ENCODE data around the gene TLCD5. TPM values are rescaled to one million over a fixed set of nuclear protein-coding genes. Genes with fewer than 3 reads are reported as not detected.

Gene TLCD5
- 1 to 10 TPM in 1 of 2 donors, under 1 TPM in 1; 0.49 to 1.1 TPM for total RNA-seq
- long read RNA-seq, result 0 reads

- intact Hi-C loops (cut with DNase I, micrococcal nuclease), result loop anchor here in 1 of 2 donors (10.0 kb wide), 1 partner anchor 160 kb away; no protein-coding TSS in a partner anchor
- DNase-seq, result peak in 1 of 2 donors; percentile 45
- ATAC-seq, result peak; percentile 64
Measured at GRCh38 chr11:120324932-120325810, at the start of gene TLCD5. Gene TLCD5 (plus strand): TSS chr11:120325299. CDS start chr11:120327442, 2,143 bp downstream.

GRCh38 chr11:120279502-120279901 is 45.6 kb upstream of the TLCD5 start:
- no peak for ATAC-seq
- intact Hi-C loops (cut with DNase I, micrococcal nuclease), result no loop called here
- DNase-seq, result no peak

DNA sequence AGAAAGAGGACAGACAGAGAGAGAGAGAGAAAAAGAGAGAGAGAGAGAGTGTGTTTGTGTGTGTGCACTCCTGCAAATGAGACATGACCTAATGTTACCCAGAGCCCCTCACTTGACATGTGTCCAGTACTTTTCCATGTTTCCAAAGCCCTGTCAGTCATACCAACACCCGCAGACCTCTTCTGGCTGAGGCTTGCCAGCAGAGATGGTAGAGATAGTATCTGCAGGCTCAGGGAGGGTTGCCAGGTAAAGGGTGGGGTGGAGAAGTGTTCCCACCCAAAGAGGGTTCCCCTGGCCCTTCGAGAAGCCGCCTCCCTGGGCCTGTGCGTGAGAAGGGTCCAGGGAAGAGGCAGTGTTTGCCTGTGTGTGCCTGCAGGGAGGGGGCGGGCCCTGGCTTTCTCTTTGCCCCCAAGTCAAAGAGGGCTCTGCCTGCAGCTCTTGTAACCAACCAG is 44.5 kb upstream of the TLCD5 start:
- intact Hi-C loops (cut with DNase I, micrococcal nuclease), result no loop called here
- ATAC-seq, result no peak
- DNase-seq, result no peak

- intact Hi-C loops (cut with DNase I, micrococcal nuclease), result no loop called here
- ATAC-seq (no peak), DNase-seq (no peak)
Measured at GRCh38 chr11:120281143-120281795, 43.8 kb upstream of the TLCD5 start.

GRCh38 chr11:120283124-120283523 is 42.0 kb upstream of the TLCD5 start:
- intact Hi-C loops (cut with DNase I, micrococcal nuclease), result no loop called here
- ATAC-seq, result no peak
- DNase-seq, result no peak

- DNase-seq (no peak), ATAC-seq (no peak)
- intact Hi-C loops (cut with DNase I, micrococcal nuclease), result no loop called here
Measured at GRCh38 chr11:120284272-120284671, 40.8 kb upstream of the TLCD5 start.

DNA sequence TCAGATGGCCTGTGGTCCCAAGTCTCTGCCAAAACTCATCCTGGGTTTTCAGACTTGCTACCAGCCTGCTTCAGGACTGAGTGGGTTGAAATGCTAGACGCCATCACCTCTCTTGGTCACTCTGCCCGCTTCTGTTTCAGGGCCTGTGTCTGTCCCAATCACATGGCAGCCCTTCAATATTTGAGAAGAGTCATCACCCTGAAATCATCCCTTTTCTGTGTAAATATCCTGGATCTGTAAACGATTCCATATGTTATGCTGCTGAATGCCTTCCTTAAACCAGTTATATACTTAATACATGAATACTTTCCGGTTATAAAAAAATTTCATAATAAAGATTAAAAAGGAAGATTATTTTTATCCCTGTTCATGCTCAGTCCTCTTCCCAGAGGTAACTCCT is 39.8 kb upstream of the TLCD5 start:
- no peak for DNase-seq
- ATAC-seq, result no peak
- intact Hi-C loops (cut with DNase I, micrococcal nuclease), result no loop called here

GRCh38 chr11:120288021-120288420 is 37.1 kb upstream of the TLCD5 start:
- no peak for DNase-seq
- intact Hi-C loops (cut with DNase I, micrococcal nuclease), result no loop called here

GRCh38 chr11:120289426-120289825 is 35.7 kb upstream of the TLCD5 start:
- DNase-seq (no peak), ATAC-seq (no peak)
- intact Hi-C loops (cut with DNase I, micrococcal nuclease), result no loop called here

More at GRCh38 chr11:120288021-120288420, 37.1 kb upstream of the TLCD5 start:
- ATAC-seq, result no peak

- DNase-seq, result no peak
- intact Hi-C loops (cut with DNase I, micrococcal nuclease), result no loop called here
- ATAC-seq, result peak; percentile 86
Measured at GRCh38 chr11:120290956-120291355, 34.1 kb upstream of the TLCD5 start.

DNA sequence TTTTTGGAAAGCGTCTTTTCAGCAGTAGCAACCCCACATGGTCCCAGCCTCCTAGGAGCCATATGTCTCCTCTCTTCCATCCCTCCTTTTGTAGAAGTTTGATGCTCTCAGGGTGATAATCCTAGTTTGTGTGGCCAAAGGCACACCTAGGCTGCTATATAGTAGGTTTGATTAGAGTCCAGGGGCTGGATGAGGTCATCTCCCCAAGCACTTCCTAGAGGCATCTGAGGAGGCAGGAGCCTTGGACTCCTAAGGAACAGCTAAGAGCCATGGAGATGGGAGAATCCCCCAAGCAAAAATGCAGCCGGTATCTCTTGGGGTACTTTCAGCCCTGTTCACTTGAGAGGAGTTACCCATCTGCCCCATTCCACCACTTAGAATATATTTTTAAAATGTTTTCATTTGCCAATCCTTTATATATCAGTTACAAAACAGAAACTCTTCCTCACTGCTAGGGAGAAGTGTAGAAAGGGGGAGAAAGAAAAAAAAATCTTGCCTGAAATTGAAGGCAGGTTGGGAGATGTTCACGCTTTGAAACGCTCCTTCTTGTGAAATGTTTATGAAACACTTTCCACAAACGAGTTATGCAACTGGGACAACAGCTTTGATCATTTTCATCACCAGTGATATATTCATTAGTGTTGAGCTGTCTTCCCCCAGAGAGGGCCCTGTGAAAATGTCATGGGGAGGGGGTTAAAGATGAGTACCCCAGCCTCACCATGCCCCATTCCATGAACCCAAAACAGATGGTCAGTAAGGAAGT is 31.9 kb upstream of the TLCD5 start:
- intact Hi-C loops (cut with DNase I, micrococcal nuclease), result no loop called here
- DNase-seq (no peak), ATAC-seq (no peak)

- intact Hi-C loops (cut with DNase I, micrococcal nuclease), result no loop called here
- ATAC-seq, result peak; percentile 36
- no peak for DNase-seq
Measured at GRCh38 chr11:120294096-120294495, 31.0 kb upstream of the TLCD5 start.

GRCh38 chr11:120295099-120295498 is 30.0 kb upstream of the TLCD5 start:
- DNase-seq (no peak), ATAC-seq (peak; percentile 60)
- intact Hi-C loops (cut with DNase I, micrococcal nuclease), result loop anchor here in 1 of 2 donors (5.0 kb wide), 1 partner anchor 123 kb away; no protein-coding TSS in a partner anchor

DNA sequence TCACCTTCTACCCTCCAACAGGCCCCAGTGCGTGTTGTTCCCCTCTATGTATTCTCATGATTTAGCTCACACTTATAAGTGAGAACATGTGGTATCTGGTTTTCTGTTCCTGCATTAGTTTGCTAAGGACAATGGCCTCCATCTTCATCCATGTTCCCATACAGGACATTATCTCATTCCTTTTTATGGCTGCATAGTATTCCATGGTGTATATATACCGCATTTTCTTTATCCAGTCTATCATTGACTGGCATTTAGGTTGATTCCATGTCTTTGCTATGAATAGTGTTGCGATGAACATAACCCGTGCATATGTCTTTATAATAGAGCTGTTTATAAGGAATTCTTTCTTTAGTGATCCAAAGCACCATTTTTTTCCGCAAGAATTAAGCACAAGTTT is 28.5 kb upstream of the TLCD5 start:
- no peak for DNase-seq
- intact Hi-C loops (cut with DNase I, micrococcal nuclease), result loop anchor here in 1 of 2 donors (5.0 kb wide), 1 partner anchor 124 kb away; no protein-coding TSS in a partner anchor
- no peak for ATAC-seq

GRCh38 chr11:120298461-120298860 is 26.6 kb upstream of the TLCD5 start:
- intact Hi-C loops (cut with DNase I, micrococcal nuclease), result loop anchor here in 1 of 2 donors (5.0 kb wide), 1 partner anchor 126 kb away; no protein-coding TSS in a partner anchor
- DNase-seq (no peak), ATAC-seq (no peak)

GRCh38 chr11:120302001-120302805 is 22.9 kb upstream of the TLCD5 start:
- ATAC-seq (peak; percentile 71), DNase-seq (peak; percentile 63 to 83)
- intact Hi-C loops (cut with DNase I, micrococcal nuclease), result loop anchor here (5.0 to 10.0 kb wide), 2 partner anchors 65 to 127 kb away; no protein-coding TSS in a partner anchor

GRCh38 chr11:120303004-120303637 is 22.0 kb upstream of the TLCD5 start:
- intact Hi-C loops (cut with DNase I, micrococcal nuclease), result loop anchor here (5.0 to 10.0 kb wide), 2 partner anchors 66 to 128 kb away; no protein-coding TSS in a partner anchor
- ATAC-seq (peak; percentile 61), DNase-seq (peak; percentile 70 to 86)
